K562 (cell line): ENCODE measurements around the gene TRAPPC2B. TPM values are rescaled to one million over a fixed set of nuclear protein-coding genes. Genes with fewer than 3 reads are reported as not detected.

Source experiments
- CBFA2T3 ChIP-seq: fragments of 450-650 bp; IDR thresholded peaks from 2 replicates; pipeline ENCODE4 v1.6.1; 2017
- DMBX1 ChIP-seq: fragments of 250-450 bp; sonication (Bioruptor Pico); IDR thresholded peaks from 2 replicates; pipeline ENCODE4 v1.8.0; 2022; ENCODE audit warnings: inconsistent platforms, mild to moderate bottlenecking, moderate library complexity, borderline replicate concordance
- E2F1 ChIP-seq: sonication (generic); formaldehyde crosslinking; IDR thresholded peaks from 2 replicates; pipeline ENCODE4 v1.8.1; 2023; ENCODE audit warnings: mild to moderate bottlenecking, missing genetic modification reagents, moderate library complexity
- FOXK2 ChIP-seq, 2 experiments: fragments of 450-650 bp; IDR thresholded peaks in 1 of 2; conservative IDR thresholded peaks in 1 of 2; 2 replicates each; pipeline ENCODE4 v1.6.1; 2016; ENCODE audit warnings: low read depth in 2 of 2, mild to moderate bottlenecking in 1 of 2
- HINFP ChIP-seq: fragments of 450-650 bp; conservative IDR thresholded peaks from 2 replicates; pipeline ENCODE4 v1.6.1; 2016; ENCODE audit warnings: missing genetic modification characterization, low read depth, mild to moderate bottlenecking, control low read depth, missing compliant biosample characterization
- HOXB6 ChIP-seq: fragments of 250-450 bp; sonication (Bioruptor Pico); IDR thresholded peaks from 2 replicates; pipeline ENCODE4 v1.5.1; 2022; ENCODE audit warnings: mild to moderate bottlenecking, borderline replicate concordance
- KLF1 ChIP-seq: fragments of 450-650 bp; IDR thresholded peaks from 2 replicates; pipeline ENCODE4 v1.6.1; 2016; ENCODE audit warnings: missing genetic modification characterization, missing compliant biosample characterization
- LCOR ChIP-seq: sonication (generic); formaldehyde crosslinking; IDR thresholded peaks from 2 replicates; pipeline ENCODE4 v1.8.0; 2022; ENCODE audit warnings: mild to moderate bottlenecking, missing genetic modification reagents
- MBD2 ChIP-seq: sonication (generic); IDR thresholded peaks from 2 replicates; pipeline ENCODE4 v1.6.1; 2016; ENCODE audit warnings: low read depth, borderline replicate concordance
- MNT ChIP-seq, 2 experiments: fragments of 450-650 bp; conservative IDR thresholded peaks; 2 replicates each; pipeline ENCODE4 v1.6.1; 2017; ENCODE audit warnings: mild to moderate bottlenecking in 2 of 2, moderate library complexity in 2 of 2
- PHF20 ChIP-seq: fragments of 450-650 bp; IDR thresholded peaks from 2 replicates; pipeline ENCODE4 v1.6.1; 2018; ENCODE audit not compliant: partially characterized antibody
- PHTF2 ChIP-seq: fragments of 250-450 bp; sonication (Bioruptor Pico); IDR thresholded peaks from 2 replicates; pipeline ENCODE4 v1.5.0; 2021; ENCODE audit warnings: mild to moderate bottlenecking
- RNF2 ChIP-seq: sonication (generic); IDR thresholded peaks from 2 replicates; pipeline ENCODE4 v1.6.1; 2016
- TBL1XR1 ChIP-seq, 2 experiments: IDR thresholded peaks; 2 replicates each; pipeline ENCODE4 v1.6.1; 2012; ENCODE audit warnings: improper control_type of control experiment in 2 of 2, low read length in 2 of 2, mild to moderate bottlenecking in 1 of 2
- ZBTB34 ChIP-seq: fragments of 250-450 bp; sonication (Bioruptor Pico); IDR thresholded peaks from 2 replicates; pipeline ENCODE4 v1.8.0; 2021; ENCODE audit warnings: mild to moderate bottlenecking, moderate library complexity
- ZNF592 ChIP-seq: fragments of 450-650 bp; IDR thresholded peaks from 2 replicates; pipeline ENCODE4 v1.6.1; 2017; ENCODE audit warnings: antibody characterized with exemption, mild to moderate bottlenecking
- polyA plus RNA-seq, 8 experiments: library from polyadenylated mRNA; depleted of rRNA in 4 of 8; stranded (reverse) in 5 of 8; unstranded in 3 of 8; fragments of >200 nt; fragmentation: Nextera tagmentation in 2 of 8; fragmentation: Illumina TruSeq in 1 of 8; extraction: Ambion mirVana in 2 of 8; extraction: Trizol in 1 of 8; gene quantifications; 2 replicates each; pipeline versions ENCODE4 v1.2.1 to v1.2.3, GENCODE V29; 2011 to 2014; ENCODE audit warnings: inconsistent platforms in 1 of 8, missing spikeins in 1 of 8
- total RNA-seq, 7 experiments: library from RNA; depleted of rRNA in 6 of 7; stranded (reverse); fragments of >200 nt in 6 of 7; fragmentation: Illumina TruSeq in 2 of 7; extraction: Trizol in 2 of 7; gene quantifications; 2 replicates each; pipeline versions ENCODE4 v1.2.1 to v1.2.3, GENCODE V29; 2011 to 2021; ENCODE audit warnings: low replicate concordance in 1 of 7

Gene TRAPPC2B
- total and polyA plus RNA-seq, 9 of the 15 experiments (the other 6 are each of a cell fraction or from before 2014, with no cell fraction given), result 2.2 to 20.4 (median 4.6) TPM

GRCh38 chr19:57350877-57351805 lies 12.2 kb upstream of the TRAPPC2B start, which contains the start of gene ZNF304 (continued):
- TF ChIP-seq ZNF592, result no peak
- no peak for TF ChIP-seq HINFP
- TF ChIP-seq PHTF2 (CRISPR knock-in tag), result no peak
- TF ChIP-seq LCOR (CRISPR knock-in tag), result 0 out of 2 replicates have a peak, but pooled peaks have one; percentile 34
- no peak for TF ChIP-seq E2F1 (CRISPR knock-in tag)
- peak; percentile 52; the same call in 1 of the 2 replicates for TF ChIP-seq MBD2
- no peak for TF ChIP-seq DMBX1 (CRISPR knock-in tag)
- TF ChIP-seq RNF2, result peak; percentile 58
- TF ChIP-seq TBL1XR1 (IDR thresholded peaks at IDR 0.05; ENCODE audit: low read length in 2 of 2), result peak in 1 of 2 experiments; percentile 44; a peak in 1 of 4 replicates
- no peak for TF ChIP-seq HOXB6
- TF ChIP-seq MNT (conservative IDR thresholded peaks at IDR 0.05), result peak; percentile 66 to 82
- TF ChIP-seq PHF20, result peak; percentile 91
- peak; percentile 92 for TF ChIP-seq KLF1 (tag)
- TF ChIP-seq ZBTB34 (CRISPR knock-in tag), result no peak
- 0 out of 4 replicates have a peak, but pooled peaks of 1 of the 2 experiments have one; percentile 21 for TF ChIP-seq FOXK2 (conservative IDR thresholded peaks at IDR 0.05 in 1 of 2, IDR thresholded peaks at IDR 0.05 in 1 of 2; ENCODE audit: low read depth in 2 of 2)
- peak; percentile 45; the same call in 1 of the 2 replicates for TF ChIP-seq CBFA2T3
